AG09319 (cell line): ENCODE data around the gene ATG14.

ENCODE experiments used
- DNase-seq: peaks from one replicate; pipeline ENCODE4 v3.0.0-alpha.2; 2010; ENCODE audit warnings: low read depth; ENCODE audit errors: extremely low read depth
- TF ChIP-seq, protein P1 (sequence below): IDR thresholded peaks from 2 replicates; pipeline ENCODE4 v1.5.1; 2011; ENCODE audit warnings: low read depth, mild to moderate bottlenecking, inconsistent platforms, low read length, moderate library complexity

The ATG14 gene

DNA sequence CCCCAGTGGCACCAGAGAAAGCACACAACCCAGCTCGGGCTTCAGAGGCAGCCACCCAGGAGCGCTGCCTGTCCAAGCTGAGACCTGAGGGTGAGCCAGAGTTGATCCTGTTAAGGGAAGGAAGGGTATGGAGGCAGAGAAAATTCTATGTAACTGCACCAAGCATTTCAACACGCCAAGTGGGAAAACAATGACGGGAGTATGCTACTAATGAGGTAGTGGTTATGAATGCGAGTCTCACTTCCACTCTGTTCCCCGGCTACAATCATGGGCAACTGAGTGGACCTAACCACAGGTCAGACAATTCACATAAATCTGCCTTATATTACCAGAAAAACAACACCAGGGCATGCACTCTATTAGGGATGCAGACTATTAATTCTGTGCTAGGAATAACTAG, 9.9 kb downstream of the ATG14 start:
- no peak for DNase-seq
- TF ChIP-seq, protein P1, sequence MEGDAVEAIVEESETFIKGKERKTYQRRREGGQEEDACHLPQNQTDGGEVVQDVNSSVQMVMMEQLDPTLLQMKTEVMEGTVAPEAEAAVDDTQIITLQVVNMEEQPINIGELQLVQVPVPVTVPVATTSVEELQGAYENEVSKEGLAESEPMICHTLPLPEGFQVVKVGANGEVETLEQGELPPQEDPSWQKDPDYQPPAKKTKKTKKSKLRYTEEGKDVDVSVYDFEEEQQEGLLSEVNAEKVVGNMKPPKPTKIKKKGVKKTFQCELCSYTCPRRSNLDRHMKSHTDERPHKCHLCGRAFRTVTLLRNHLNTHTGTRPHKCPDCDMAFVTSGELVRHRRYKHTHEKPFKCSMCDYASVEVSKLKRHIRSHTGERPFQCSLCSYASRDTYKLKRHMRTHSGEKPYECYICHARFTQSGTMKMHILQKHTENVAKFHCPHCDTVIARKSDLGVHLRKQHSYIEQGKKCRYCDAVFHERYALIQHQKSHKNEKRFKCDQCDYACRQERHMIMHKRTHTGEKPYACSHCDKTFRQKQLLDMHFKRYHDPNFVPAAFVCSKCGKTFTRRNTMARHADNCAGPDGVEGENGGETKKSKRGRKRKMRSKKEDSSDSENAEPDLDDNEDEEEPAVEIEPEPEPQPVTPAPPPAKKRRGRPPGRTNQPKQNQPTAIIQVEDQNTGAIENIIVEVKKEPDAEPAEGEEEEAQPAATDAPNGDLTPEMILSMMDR = no peak

DNA sequence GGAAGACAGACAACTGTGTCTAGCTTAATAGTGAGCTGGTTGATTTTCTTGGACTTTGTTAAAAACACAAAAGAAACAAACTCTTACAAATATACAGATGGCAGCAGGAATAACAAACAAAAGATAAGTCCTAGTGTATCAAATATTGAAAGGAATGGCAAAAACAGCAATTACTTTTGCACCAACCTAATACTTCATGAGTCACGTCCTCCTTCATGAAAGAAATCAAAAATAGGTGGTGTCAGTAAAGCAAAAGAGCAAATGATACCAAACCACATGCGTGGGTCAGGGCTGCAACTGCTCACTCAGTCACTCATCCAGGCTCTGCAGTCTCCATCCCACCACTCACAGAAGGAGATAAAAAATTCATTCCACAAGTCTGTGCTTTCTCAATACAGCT, 11.8 kb downstream of the ATG14 start:
- TF ChIP-seq, protein P1 = no peak
- no peak for DNase-seq

DNA sequence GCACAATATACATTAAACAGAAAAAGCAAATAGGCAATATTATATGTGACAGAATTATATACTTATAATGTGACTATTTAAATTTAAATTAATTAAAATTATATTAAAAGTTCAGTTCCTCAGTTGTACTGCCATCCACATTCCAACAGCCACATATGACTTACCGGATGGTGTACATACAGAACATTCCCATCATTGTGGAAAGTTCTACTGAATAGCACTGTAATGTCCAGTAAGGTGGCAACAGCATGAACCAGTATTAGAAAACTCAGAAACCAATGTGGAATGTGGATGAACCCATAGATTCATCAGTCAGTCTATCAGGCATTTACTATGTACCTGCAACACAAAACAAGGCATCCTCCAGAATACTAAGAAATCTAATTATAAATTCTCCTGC, 12.4 kb downstream of the ATG14 start:
- DNase-seq = no peak
- TF ChIP-seq, protein P1 = no peak

DNA sequence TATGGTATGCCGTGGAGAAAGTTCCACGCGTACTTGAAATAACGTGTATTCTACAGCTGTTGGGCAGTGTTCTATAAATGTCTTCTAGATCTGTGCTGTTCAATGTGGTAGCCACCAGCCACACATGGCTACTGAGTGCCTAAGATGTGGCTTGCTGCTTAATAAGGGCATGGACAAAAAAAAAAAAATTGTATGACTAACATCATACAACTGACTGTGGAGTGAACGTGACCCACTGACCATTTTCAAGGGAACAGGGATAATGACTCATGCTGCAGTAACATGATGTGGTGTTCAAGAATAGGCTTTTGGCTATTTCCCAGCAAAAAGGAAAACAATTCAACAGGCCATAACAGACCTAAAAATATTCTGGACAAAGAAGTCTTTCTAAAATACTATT, 13.0 kb downstream of the ATG14 start:
- DNase-seq = peak; percentile 72
- TF ChIP-seq, protein P1 = no peak

DNA sequence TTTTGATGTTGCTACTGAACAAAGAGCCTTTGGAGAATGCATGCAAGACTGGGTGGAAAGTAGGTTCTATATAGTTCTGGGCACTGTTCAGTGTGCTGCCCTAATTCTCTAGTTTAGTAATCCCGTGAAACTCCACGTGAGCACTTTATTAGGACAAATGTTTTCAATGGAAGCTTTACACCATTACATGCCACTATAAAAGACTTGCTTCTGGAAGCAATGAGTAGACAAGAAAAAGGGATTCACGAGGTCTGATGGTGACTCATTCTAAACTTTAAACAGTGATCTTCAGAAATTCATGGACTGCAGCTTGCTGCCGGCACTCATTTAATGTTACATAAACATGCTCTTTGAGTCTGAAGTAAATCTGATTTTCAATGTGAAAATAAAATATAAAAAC, 22.3 kb downstream of the ATG14 start:
- TF ChIP-seq, protein P1 = no peak
- peak; percentile 19 for DNase-seq

DNA sequence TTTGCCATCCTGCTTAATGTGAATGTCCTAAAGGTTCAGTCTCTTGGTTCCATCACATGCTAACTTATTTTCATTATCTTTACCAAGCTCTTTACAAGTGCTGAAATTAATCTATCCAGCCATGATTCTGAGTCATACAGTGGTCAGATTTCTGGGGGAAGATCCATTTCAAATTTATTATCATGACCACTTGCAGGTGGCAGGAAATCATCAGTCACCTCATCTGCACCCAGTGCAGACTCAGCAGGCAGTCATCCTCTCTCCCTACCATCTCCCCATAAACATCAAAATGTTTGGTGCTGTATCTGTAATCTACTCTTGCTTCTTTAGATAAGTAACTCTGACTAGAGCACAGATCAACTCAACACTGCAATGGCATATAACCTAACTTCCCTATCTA, 23.5 kb downstream of the ATG14 start:
- TF ChIP-seq, protein P1 = no peak
- DNase-seq = no peak

DNA sequence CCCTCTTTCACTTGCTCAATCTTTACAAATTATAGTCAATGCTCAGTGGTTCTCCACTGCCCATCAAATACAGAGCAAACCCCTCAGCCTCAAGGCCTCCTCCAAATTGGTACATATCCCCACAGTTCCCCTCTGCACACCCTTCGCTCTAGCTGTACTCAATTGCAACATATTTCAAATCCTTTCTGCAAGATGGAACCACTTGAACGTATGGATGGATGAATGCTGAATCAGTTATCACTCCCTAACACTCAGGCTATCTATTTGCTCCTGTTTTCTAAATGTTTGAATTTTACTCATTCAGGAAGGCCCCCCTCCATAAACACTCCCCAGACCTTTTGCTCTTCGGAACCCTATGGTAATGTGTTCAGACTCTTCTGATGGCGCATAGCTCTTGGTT, 24.5 kb downstream of the ATG14 start:
- TF ChIP-seq, protein P1 = no peak
- no peak for DNase-seq
